ENCODE results near the gene PRKACA. TPM values are rescaled to one million over a fixed set of nuclear protein-coding genes. Genes with fewer than 3 reads are reported as not detected.

PRKACA gene
- total and polyA plus RNA-seq, 8 donors: 81.5 to 118 (median 93.7) TPM

- Histone ChIP-seq H3K4me3 (peak overlapping the region in 1 of 2 donors; percentile 33), H3K36me3 (no peaks in the 10 kb centered on the region), H3K27ac (no peak overlapping the region), H3K9me3 (no peaks in the 10 kb centered on the region), H3K27me3 (peaks cover 11 to 63% of the 10 kb centered on the region in 2 donors), H3K4me1 (peaks cover 0 to 23% of the 10 kb centered on the region in 2 donors)
- peak; percentile 53 for ATAC-seq
- intact Hi-C loops (cut with DNase I): loop anchor here in 1 of 2 donors (10.0 kb wide), 1 partner anchor 176 kb away; no protein-coding TSS in a partner anchor
- no peak for DNase-seq
- TF ChIP-seq, protein P1, sequence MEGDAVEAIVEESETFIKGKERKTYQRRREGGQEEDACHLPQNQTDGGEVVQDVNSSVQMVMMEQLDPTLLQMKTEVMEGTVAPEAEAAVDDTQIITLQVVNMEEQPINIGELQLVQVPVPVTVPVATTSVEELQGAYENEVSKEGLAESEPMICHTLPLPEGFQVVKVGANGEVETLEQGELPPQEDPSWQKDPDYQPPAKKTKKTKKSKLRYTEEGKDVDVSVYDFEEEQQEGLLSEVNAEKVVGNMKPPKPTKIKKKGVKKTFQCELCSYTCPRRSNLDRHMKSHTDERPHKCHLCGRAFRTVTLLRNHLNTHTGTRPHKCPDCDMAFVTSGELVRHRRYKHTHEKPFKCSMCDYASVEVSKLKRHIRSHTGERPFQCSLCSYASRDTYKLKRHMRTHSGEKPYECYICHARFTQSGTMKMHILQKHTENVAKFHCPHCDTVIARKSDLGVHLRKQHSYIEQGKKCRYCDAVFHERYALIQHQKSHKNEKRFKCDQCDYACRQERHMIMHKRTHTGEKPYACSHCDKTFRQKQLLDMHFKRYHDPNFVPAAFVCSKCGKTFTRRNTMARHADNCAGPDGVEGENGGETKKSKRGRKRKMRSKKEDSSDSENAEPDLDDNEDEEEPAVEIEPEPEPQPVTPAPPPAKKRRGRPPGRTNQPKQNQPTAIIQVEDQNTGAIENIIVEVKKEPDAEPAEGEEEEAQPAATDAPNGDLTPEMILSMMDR (IDR thresholded peaks at IDR 0.05): no peak
Measured at GRCh38 chr19:14061081-14061749, 56.3 kb downstream of the PRKACA start.

GRCh38 chr19:14059652-14060155 is 57.9 kb downstream of the PRKACA start:
- Histone ChIP-seq H3K4me1 (peaks cover 0 to 23% of the 10 kb centered on the region in 2 donors), H3K4me3 (no peak overlapping the region), H3K9me3 (no peaks in the 10 kb centered on the region), H3K36me3 (no peaks in the 10 kb centered on the region), H3K27ac (no peak overlapping the region), H3K27me3 (peaks cover 11 to 64% of the 10 kb centered on the region in 2 donors)
- ATAC-seq (no peak), DNase-seq (no peak)
- TF ChIP-seq, protein P1 (IDR thresholded peaks at IDR 0.05): no peak
- intact Hi-C loops (cut with DNase I): loop anchor here in 1 of 2 donors (10.0 kb wide), 1 partner anchor 175 kb away; no protein-coding TSS in a partner anchor

GRCh38 chr19:14059093-14059480 is 58.5 kb downstream of the PRKACA start:
- ATAC-seq: no peak
- intact Hi-C loops (cut with DNase I): no loop called here

GRCh38 chr19:14058182-14059092 is 59.1 kb downstream of the PRKACA start:
- Histone ChIP-seq H3K4me3 (no peak overlapping the region), H3K9me3 (no peaks in the 10 kb centered on the region), H3K27me3 (peaks cover 11 to 64% of the 10 kb centered on the region in 2 donors), H3K4me1 (peaks cover 0 to 23% of the 10 kb centered on the region in 2 donors), H3K36me3 (peaks cover 0 to under 1% of the 10 kb centered on the region in 2 donors), H3K27ac (no peak overlapping the region)
- ATAC-seq (no peak), DNase-seq (no peak)
- intact Hi-C loops (cut with DNase I): no loop called here
- TF ChIP-seq, protein P1 (IDR thresholded peaks at IDR 0.05): no peak

More at GRCh38 chr19:14059093-14059480, 58.5 kb downstream of the PRKACA start:
- no peak for DNase-seq
- no peaks in the 10 kb centered on the region for H3K9me3 ChIP-seq
- TF ChIP-seq, protein P1 (IDR thresholded peaks at IDR 0.05): peak; percentile 34 to 38
- H3K36me3 ChIP-seq: no peaks in the 10 kb centered on the region
- no peak overlapping the region for H3K4me3 ChIP-seq
- no peak overlapping the region for H3K27ac ChIP-seq
- peaks cover 0 to 23% of the 10 kb centered on the region in 2 donors for H3K4me1 ChIP-seq
- peaks cover 11 to 64% of the 10 kb centered on the region in 2 donors for H3K27me3 ChIP-seq

Data from left lung (tissue), 10 donors.